ENCODE results near the gene PTPN11. TPM values are rescaled to one million over a fixed set of nuclear protein-coding genes. Genes with fewer than 3 reads are reported as not detected.

Gene PTPN11
- total and polyA plus RNA-seq, 2 donors (not counting 3 experiments of a cell fraction or from before 2014, with no cell fraction given) = 36.5 to 107 TPM

GRCh38 chr12:112489456-112489855 lies 70.7 kb downstream of the PTPN11 start:
- dilution Hi-C loops (cut with MboI; ENCODE audit: extremely low pct_ligation_motif_present, low sequenced_read_pairs) = no loop called here
- H3K9ac ChIP-seq (replicated peaks; ENCODE audit: extremely low read depth, insufficient read depth, low read length) = no peak overlapping the region
- no peaks in the 10 kb centered on the region for H3K9me3 ChIP-seq (replicated peaks; ENCODE audit: control insufficient read depth, insufficient read depth, low read length)
- ChIA-PET CTCF (no interaction called here), POLR2A (no interaction called here)
- no peaks in the 10 kb centered on the region for H3K79me2 ChIP-seq (ENCODE audit: control insufficient read depth, insufficient read depth, low read length)
- no TSS peak for BruUV-seq (replicated peaks)
- no peak for FAIRE-seq
- no peaks in the 10 kb centered on the region for H4K20me1 ChIP-seq (replicated peaks; ENCODE audit: control insufficient read depth, extremely low read depth, insufficient read depth, low read length)
- H3K27me3 ChIP-seq (ENCODE audit: control insufficient read depth in 2 of 2, insufficient read depth in 2 of 2, low read length in 2 of 2) = no peaks in the 10 kb centered on the region
- intact Hi-C loops (cut with micrococcal nuclease) = no loop called here
- H3K4me3 ChIP-seq (replicated peaks in 1 of 3; ENCODE audit: insufficient read depth in 1 of 3, low read depth in 1 of 3, low read length in 3 of 3) = no peak overlapping the region
- H3K4me2 ChIP-seq (ENCODE audit: insufficient read depth, low read length) = no peak overlapping the region
- H3K27ac ChIP-seq (ENCODE audit: insufficient read depth, low read depth, low read length) = no peak overlapping the region
- H3K4me1 ChIP-seq (ENCODE audit: control insufficient read depth, extremely low read depth, insufficient read depth, low read length) = no peaks in the 10 kb centered on the region
- TF ChIP-seq EZH2 (IDR thresholded peaks at IDR 0.05; ENCODE audit: borderline replicate concordance, low read depth, low read length, severe bottlenecking) = no peak
- TF ChIP-seq GATA2 (IDR thresholded peaks at IDR 0.05; ENCODE audit: insufficient read depth, insufficient read length, low read depth, low read length) = no peak
- TF ChIP-seq POLR2AphosphoS5 (IDR thresholded peaks at IDR 0.05; ENCODE audit: insufficient read depth, low read depth, low read length) = no peak
- no peak for TF ChIP-seq FOS (IDR thresholded peaks at IDR 0.05; ENCODE audit: borderline replicate concordance, insufficient read depth, low read length)
- no peak for TF ChIP-seq MYC (IDR thresholded peaks at IDR 0.05; ENCODE audit: low read depth, low read length)
- no peak for TF ChIP-seq MAX (IDR thresholded peaks at IDR 0.05; ENCODE audit: insufficient read depth, insufficient read length)
- TF ChIP-seq JUN (IDR thresholded peaks at IDR 0.05; ENCODE audit: borderline replicate concordance, insufficient read depth, insufficient read length, low read depth) = no peak
- no peak for TF ChIP-seq CTCF (IDR thresholded peaks at IDR 0.05; ENCODE audit: extremely low read depth in 1 of 2, insufficient read depth in 1 of 2, low read depth in 1 of 2, low read length in 2 of 2)
- no peak for TF ChIP-seq POLR2A (IDR thresholded peaks at IDR 0.05; ENCODE audit: low read depth, low read length)
- H2AFZ ChIP-seq (ENCODE audit: low read depth, low read length) = no peak overlapping the region
- DNase-seq (ENCODE audit: low read depth, low spot score) = no peak
- no peaks in the 10 kb centered on the region for H3K9me1 ChIP-seq (replicated peaks; ENCODE audit: control insufficient read depth, extremely low read depth, insufficient read depth, low read length)
- peaks cover 3 to 20% of the 10 kb centered on the region in 2 experiments for H3K36me3 ChIP-seq (ENCODE audit: control insufficient read depth in 2 of 2, extremely low read depth in 1 of 2, insufficient read depth in 2 of 2, low read length in 2 of 2)
